ENCODE data around the gene PTN.

GRCh38 chr7:137335814-137336213, 7.7 kb downstream of the PTN start:
- TF ChIP-seq CTCF (IDR thresholded peaks at IDR 0.05) (no peak), POLR2A (IDR thresholded peaks at IDR 0.05) (no peak)

Measured in uterus (tissue), 2 donors.